Suprapubic skin (tissue), 4 donors: ENCODE data around the gene RRAGD. TPM values are rescaled to one million over a fixed set of nuclear protein-coding genes. Genes with fewer than 3 reads are reported as not detected.

Experiments
- DNase-seq, 2 donors: peaks; one replicate each; pipeline ENCODE4 v3.0.0-alpha.2; 2019; ENCODE audit warnings: low spot score in 2 of 2
- H3K27ac ChIP-seq: fragments of 200-600 bp; sonication (generic); one replicate; pipeline ENCODE4 v1.5.1; 2019
- H3K27me3 ChIP-seq: fragments of 200-600 bp; sonication (generic); one replicate; pipeline ENCODE4 v1.5.1; 2019
- H3K36me3 ChIP-seq: fragments of 200-600 bp; sonication (generic); one replicate; pipeline ENCODE4 v1.5.1; 2019
- H3K4me1 ChIP-seq: fragments of 200-600 bp; sonication (generic); one replicate; pipeline ENCODE4 v1.5.1; 2019
- H3K4me3 ChIP-seq: fragments of 200-600 bp; sonication (generic); one replicate; pipeline ENCODE4 v1.5.1; 2019; ENCODE audit warnings: mild to moderate bottlenecking
- H3K9me3 ChIP-seq: fragments of 200-600 bp; sonication (generic); one replicate; pipeline ENCODE4 v1.5.1; 2019
- CTCF ChIP-seq, 2 donors: fragments of 200-600 bp in 1 of 2; fragments of 450-650 bp in 1 of 2; sonication (generic) in 1 of 2; IDR thresholded peaks; one replicate each; pipeline ENCODE4 v1.5.1; 2016 to 2019; ENCODE audit warnings: antibody characterized with exemption in 2 of 2, mild to moderate bottlenecking in 1 of 2, moderate library complexity in 1 of 2
- EP300 ChIP-seq: sonication (generic); formaldehyde crosslinking; IDR thresholded peaks from one replicate; pipeline ENCODE4 v1.6.1; 2017; ENCODE audit warnings: antibody characterized with exemption
- POLR2A ChIP-seq, 2 donors: fragments of 450-650 bp; IDR thresholded peaks; one replicate each; pipeline ENCODE4 v1.6.1; 2017; ENCODE audit warnings: antibody characterized with exemption in 2 of 2, mild to moderate bottlenecking in 2 of 2, moderate library complexity in 2 of 2
- POLR2AphosphoS5 ChIP-seq, 3 donors: sonication (generic); formaldehyde crosslinking; IDR thresholded peaks; one replicate each; pipeline ENCODE4 v1.6.1; 2017; ENCODE audit warnings: antibody characterized with exemption in 3 of 3
- WGBS: methylation state at CpG from one replicate; pipeline ENCODE4 v1.1.5; 2018; 5-methylcytosine and 5-hydroxymethylcytosine counted together
- total RNA-seq, 4 donors: library from RNA; depleted of rRNA; stranded (reverse); fragments of >200 nt; gene quantifications; one replicate each; pipeline ENCODE4 v1.1.0, GENCODE V29; 2016

The RRAGD gene
- total RNA-seq, 4 donors from 2014 or later: 13.7 to 24.3 (median 17.9) TPM

- Histone ChIP-seq H3K27me3 (no peaks in the 10 kb centered on the region), H3K4me1 (peaks cover 24% of the 10 kb centered on the region), H3K36me3 (no peaks in the 10 kb centered on the region), H3K9me3 (no peaks in the 10 kb centered on the region), H3K27ac (peak overlapping the region; percentile 97), H3K4me3 (peak overlapping the region; percentile 82)
- 67% methylated on average over 17 of the region's 27 CpGs for WGBS
- TF ChIP-seq CTCF (IDR thresholded peaks at IDR 0.05) (no peak), POLR2A (IDR thresholded peaks at IDR 0.05) (no peak), POLR2AphosphoS5 (IDR thresholded peaks at IDR 0.05) (no peak), EP300 (no peak)
- no peak for DNase-seq
Measured at GRCh38 chr6:89353118-89353556, 58.9 kb downstream of the RRAGD start.

- peak within 1 kb of the TSS; percentile 82 for H3K4me3 ChIP-seq
- WGBS: 0% methylated on average over 2 of the region's 102 CpGs
- peak within 1 kb of the TSS; percentile 97 for H3K27ac ChIP-seq
- peak; percentile 95 for DNase-seq
- no peaks in the 10 kb centered on the region for H3K9me3 ChIP-seq
- no peaks in the 10 kb centered on the region for H3K27me3 ChIP-seq
- TF ChIP-seq POLR2A (IDR thresholded peaks at IDR 0.05) (peak; percentile 92 to 94), POLR2AphosphoS5 (IDR thresholded peaks at IDR 0.05) (peak; percentile 10 to 40 (median 25)), EP300 (no peak)
- H3K4me1 ChIP-seq: peaks cover 29% of the 10 kb centered on the region
- H3K36me3 ChIP-seq: no peaks in the 10 kb centered on the region
Measured at GRCh38 chr6:89352278-89353117, 59.6 kb downstream of the RRAGD start, which contains the start of gene UBE2J1. UBE2J1 (minus strand) TSS chr6:89352722; CDS start chr6:89352569, 153 bp downstream.

GRCh38 chr6:89351671-89352277, 60.3 kb downstream of the RRAGD start:
- no peaks in the 10 kb centered on the region for H3K36me3 ChIP-seq
- H3K27me3 ChIP-seq: no peaks in the 10 kb centered on the region
- H3K27ac ChIP-seq: peak overlapping the region; percentile 97
- no peaks in the 10 kb centered on the region for H3K9me3 ChIP-seq
- peaks cover 30% of the 10 kb centered on the region for H3K4me1 ChIP-seq
- TF ChIP-seq CTCF (IDR thresholded peaks at IDR 0.05) (no peak), POLR2AphosphoS5 (IDR thresholded peaks at IDR 0.05) (no peak), POLR2A (IDR thresholded peaks at IDR 0.05) (no peak), EP300 (no peak)
- 2% methylated on average over 12 of the region's 12 CpGs for WGBS
- peak overlapping the region; percentile 82 for H3K4me3 ChIP-seq
- DNase-seq: no peak

GRCh38 chr6:89350281-89350966, 61.6 kb downstream of the RRAGD start:
- Histone ChIP-seq H3K36me3 (no peaks in the 10 kb centered on the region), H3K27ac (no peak overlapping the region), H3K4me1 (peaks cover 30% of the 10 kb centered on the region), H3K4me3 (peak overlapping the region; percentile 82), H3K27me3 (no peaks in the 10 kb centered on the region), H3K9me3 (no peaks in the 10 kb centered on the region)
- DNase-seq: no peak
- TF ChIP-seq POLR2AphosphoS5 (IDR thresholded peaks at IDR 0.05): no peak
- no peak for TF ChIP-seq POLR2A (IDR thresholded peaks at IDR 0.05)
- TF ChIP-seq EP300: no peak
- no peak for TF ChIP-seq CTCF (IDR thresholded peaks at IDR 0.05)
- WGBS: 51% methylated on average over 4 of the region's 4 CpGs

- Histone ChIP-seq H3K9me3 (no peaks in the 10 kb centered on the region), H3K27me3 (no peaks in the 10 kb centered on the region), H3K4me3 (no peak overlapping the region), H3K4me1 (peaks cover 28% of the 10 kb centered on the region), H3K27ac (no peak overlapping the region), H3K36me3 (no peaks in the 10 kb centered on the region)
- no peak for DNase-seq
- 95% methylated on average over 1 of the region's 1 CpG for WGBS
- TF ChIP-seq EP300 (no peak), CTCF (IDR thresholded peaks at IDR 0.05) (no peak), POLR2A (IDR thresholded peaks at IDR 0.05) (no peak), POLR2AphosphoS5 (IDR thresholded peaks at IDR 0.05) (no peak)
Measured at GRCh38 chr6:89348372-89348771, 63.7 kb downstream of the RRAGD start.
